GM18870 (cell line): ENCODE data around the gene MRPS7.
"Not testable (repeated sequence)": the region's sequence is repeated elsewhere in the genome, so short reads cannot be mapped to it uniquely, and the experiment has no call there.

Source experiments
- ATAC-seq: cut with Tn5 transposase; IDR thresholded peaks from one replicate; pipeline ENCODE4 v1.9.1; 2021; ENCODE audit warnings: moderate library complexity; ENCODE audit not compliant: unreplicated experiment

MRPS7 gene

DNA sequence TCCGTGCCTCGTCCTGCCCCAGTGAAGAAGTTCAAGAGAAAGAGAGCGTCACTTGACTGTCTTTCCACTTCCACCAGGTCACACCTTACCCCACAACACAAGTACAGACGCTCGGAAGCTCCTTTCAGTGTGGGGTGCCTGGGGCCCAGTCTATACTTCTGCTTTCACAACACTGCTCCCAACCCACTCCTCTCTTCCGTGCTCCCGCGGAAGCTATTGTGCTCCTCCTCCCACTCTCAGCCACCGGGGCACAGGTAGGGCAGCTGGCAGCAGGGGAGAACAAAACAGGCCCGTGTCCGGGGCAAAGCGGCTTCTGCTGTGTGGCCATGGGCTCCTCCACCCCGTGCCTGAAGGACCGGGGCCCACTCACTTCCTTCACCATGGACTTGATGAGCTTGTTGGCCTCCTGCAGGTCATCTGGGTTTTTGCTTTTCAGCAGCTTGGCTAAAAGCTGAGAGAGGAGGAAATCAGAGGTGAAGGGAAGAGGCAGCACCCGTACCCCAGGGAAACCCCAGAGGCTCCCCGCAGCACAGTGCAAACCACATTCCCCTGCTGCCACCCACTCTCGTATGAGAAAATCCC lies 19.1 kb upstream of the MRPS7 start:
- no peak for ATAC-seq

DNA sequence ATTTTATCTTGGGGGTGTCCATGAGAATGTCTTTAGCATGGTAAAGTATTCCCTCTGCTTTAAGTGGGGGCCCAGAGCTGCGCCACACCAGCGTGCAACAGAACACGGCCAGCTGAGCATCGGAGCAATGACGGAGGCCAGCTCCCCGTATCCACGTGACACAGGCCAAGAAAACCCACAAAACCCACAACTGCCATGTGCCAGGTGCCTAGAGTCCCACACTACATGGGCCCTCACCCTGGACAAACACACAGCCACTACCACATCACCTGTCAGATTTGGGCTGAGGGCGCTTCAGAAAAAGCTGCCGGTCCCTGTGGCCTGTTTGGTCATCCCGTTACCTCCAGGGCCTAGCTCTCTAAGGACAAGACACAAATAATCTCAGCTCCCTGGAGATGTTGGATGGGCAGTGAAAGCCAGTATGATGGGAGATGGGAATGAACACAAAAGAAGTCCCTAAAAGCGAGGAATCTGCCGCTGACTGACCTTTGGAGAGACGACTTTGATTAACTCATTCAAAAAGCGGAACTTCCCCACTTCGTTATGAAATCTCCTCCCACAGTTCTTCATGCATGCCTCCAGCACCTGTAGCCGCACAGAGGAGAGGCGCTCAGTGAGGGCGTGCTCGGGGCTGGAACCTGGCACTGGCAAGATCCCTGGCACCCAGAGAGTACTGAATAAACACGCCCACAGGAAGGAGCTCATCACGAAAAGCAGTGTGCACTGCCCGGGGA lies 17.4 kb upstream of the MRPS7 start:
- no peak for ATAC-seq

GRCh38 chr17:75245011-75245410 lies 16.7 kb upstream of the MRPS7 start:
- no peak for ATAC-seq

- ATAC-seq, result no peak
Observed at GRCh38 chr17:75246404-75246803, 15.3 kb upstream of the MRPS7 start.

DNA sequence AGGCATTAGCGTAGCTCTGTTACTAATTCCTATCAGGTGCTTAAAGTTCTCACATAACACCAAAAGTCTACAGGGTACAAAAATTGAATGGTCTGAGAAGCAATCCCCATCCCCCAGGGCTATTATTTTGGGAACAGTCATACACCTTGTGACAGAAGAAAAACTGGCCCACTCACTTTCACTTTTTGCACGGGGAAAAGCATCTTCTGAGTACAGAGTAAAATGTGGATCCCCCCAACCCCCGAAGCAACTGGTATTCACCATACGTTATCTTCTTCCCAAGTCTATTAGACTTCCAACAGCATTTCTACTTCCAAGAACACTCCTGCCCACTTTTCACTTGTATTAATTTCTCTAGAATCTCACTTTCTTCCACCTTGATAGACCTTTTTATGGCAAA lies 12.1 kb upstream of the MRPS7 start:
- no peak for ATAC-seq

DNA sequence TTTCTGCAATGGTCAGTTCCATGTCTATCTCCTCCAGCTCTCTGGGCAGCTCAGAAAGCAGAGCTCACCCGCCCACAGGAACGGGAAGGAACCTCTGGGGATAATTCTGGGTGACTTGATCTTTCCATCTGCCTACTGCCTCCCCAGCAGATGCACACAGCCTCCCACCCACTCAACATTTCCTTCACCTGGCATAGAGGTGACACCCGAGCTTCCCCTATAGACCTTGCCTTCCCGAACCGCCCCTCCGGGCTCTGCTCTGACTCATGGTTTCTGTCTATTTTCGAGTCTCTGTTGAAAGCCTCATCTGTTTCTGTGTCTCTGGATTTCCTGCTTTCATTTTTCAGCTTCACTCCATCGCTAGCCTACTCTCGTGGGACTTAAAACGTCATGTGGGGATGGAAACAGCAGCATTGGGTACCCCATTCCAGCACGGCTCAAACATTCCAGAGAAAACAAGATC lies 11.6 kb upstream of the MRPS7 start:
- peak; percentile 75 for ATAC-seq

- no peak for ATAC-seq
Observed at GRCh38 chr17:75252039-75252816, 9.5 kb upstream of the MRPS7 start.

GRCh38 chr17:75255954-75256698 lies 5.6 kb upstream of the MRPS7 start:
- not testable (repeated sequence) for ATAC-seq

- ATAC-seq, result not testable (repeated sequence)
Observed at GRCh38 chr17:75257228-75257627, 4.5 kb upstream of the MRPS7 start.

- ATAC-seq, result peak; percentile 29
Observed at GRCh38 chr17:75260641-75261335, 891 bp upstream of the MRPS7 start.

DNA sequence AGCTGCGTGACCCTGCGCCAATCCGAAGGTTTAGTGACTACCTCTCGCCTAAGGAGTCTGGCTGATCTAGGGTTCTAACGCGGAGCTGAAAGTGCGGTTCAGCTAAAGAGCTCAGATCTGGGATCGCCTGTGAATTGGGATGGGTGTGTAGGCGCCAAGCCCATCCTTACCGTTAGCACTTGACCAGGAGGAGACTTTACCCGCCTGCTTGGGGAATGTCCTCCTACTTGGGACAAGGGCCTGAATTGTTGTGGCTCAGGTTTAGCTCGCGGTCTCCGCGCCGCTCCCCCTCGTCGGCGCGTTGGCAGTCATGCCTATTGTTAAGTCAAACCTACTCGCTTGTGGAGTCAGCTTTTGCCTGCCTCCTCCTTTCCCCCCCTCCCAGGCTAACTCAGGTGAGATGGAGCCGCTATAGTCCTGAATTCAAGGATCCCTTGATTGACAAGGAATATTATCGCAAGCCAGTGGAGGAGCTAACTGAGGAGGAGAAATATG lies 480 bp downstream of the MRPS7 start:
- no peak for ATAC-seq

- ATAC-seq, result no peak
Observed at GRCh38 chr17:75263055-75263454, 1.4 kb downstream of the MRPS7 start.

GRCh38 chr17:75265614-75266315 lies 4.1 kb downstream of the MRPS7 start:
- ATAC-seq, result no peak

GRCh38 chr17:75266316-75267152 lies 4.9 kb downstream of the MRPS7 start:
- ATAC-seq, result no peak

DNA sequence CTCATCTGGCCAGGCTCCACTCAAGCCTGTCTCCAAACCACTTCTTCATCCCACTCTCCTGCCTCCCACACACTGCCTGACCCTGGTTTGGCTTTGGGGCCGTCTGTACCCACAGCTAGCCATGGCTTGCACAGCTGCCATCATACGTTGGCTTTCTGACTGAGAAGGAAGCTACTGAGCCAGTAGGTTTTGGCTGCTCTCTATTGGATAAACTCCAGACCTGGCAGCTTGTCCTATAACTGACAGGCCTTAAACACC lies 5.4 kb downstream of the MRPS7 start:
- ATAC-seq, result no peak

DNA sequence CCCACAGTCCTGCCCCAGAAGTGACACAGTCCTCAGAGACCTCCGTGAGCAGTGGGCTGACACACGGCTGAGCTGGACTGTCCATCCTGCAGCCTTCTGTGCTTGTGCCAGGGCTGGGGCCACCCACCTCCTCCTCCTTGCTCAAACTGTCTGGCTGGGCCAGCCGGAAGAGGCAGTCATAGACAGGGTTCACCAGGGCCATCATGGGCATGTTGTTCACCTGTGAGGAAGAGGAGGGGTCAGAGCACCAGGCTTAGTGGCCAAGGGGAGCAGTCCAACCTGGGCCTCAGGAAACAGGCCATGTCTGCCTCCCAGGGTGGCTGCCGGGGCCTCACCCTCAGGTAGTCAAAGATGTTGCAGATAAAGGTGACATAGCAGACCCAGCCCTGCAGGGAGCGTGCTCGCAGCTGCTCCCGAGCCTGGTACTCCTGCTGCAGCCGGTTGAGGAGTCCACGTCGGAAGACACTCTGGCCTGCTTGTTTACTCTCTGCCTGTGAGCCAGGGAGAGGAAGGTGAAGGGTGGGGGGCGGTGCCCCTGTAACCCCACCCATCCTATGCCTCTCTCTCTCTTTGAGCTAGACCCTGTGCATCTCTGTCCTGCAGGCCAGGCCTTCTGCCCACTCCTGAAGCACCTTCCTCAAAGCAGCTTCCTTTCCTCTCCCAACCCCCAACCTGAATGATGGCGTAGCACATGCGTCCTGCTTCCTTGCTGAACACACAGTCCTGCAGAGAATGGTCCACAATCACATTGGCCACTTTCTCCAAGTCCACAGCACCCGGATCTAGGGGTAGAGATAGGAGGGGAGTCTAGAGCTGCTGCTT lies 5.9 kb downstream of the MRPS7 start:
- no peak for ATAC-seq

- no peak for ATAC-seq
Observed at GRCh38 chr17:75269844-75270217, 8.2 kb downstream of the MRPS7 start.

DNA sequence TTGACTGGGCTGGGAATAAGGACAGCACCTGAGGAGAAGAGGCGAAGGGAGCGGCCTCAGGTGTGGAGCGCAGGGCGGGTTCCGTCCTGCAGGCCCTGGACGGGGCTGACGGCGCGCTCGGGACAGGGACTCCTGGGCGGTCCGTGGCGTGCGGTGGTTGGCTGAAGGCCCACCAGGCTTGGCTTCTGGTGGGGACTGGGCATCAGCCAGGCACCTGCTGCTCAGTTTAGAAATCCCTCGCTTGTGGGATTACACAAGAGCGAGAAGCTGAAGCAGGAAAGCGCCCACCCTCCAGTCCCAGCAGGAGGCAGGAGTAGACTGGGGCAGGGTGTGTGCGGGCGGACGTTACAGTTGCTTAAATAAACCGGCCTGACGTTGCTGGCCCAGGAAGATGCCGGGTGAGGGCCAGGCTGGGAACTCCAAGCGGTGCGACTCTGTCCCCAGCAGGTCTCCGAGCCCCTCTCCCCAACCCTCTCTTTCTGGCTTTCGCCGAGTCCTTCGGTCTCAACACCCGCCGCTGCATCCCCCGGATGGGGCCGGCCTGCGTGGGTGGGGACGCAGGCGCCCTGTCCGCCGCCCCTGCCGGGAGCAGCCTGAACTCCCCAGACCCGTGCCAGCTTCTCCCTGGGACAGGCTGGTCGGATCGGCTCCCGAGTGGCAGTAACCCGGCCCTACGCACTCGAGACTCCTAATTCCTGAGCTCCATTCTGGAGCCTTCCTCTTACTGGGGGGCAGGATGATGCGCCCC lies 8.7 kb downstream of the MRPS7 start:
- no peak for ATAC-seq
